ENCODE data around the gene SCIN. TPM values are rescaled to one million over a fixed set of nuclear protein-coding genes. Genes with fewer than 3 reads are reported as not detected.
"Not testable (repeated sequence)": the region's sequence is repeated elsewhere in the genome, so short reads cannot be mapped to it uniquely, and the experiment has no call there.

Gene SCIN
- polyA plus RNA-seq, 1 donor from 2014 or later, result 0.53 TPM

- H3K4me2 ChIP-seq (ENCODE audit: low read length); H3K79me2 ChIP-seq (replicated peaks; ENCODE audit: insufficient read depth, low read length); H3K4me3 ChIP-seq (ENCODE audit: low read length); H2AFZ ChIP-seq (ENCODE audit: low read depth, low read length); H3K36me3 ChIP-seq (ENCODE audit: insufficient read depth, low read length); H3K27me3 ChIP-seq (ENCODE audit: insufficient read depth, low read depth, low read length); H3F3A ChIP-seq (ENCODE audit: insufficient read depth, low read length, poor library complexity, severe bottlenecking); H3K9me3 ChIP-seq (ENCODE audit: low read length); H3K9ac ChIP-seq (ENCODE audit: low read length); H3K9me2 ChIP-seq (ENCODE audit: insufficient read depth, low read length); H4K20me1 ChIP-seq (ENCODE audit: insufficient read depth): not testable (repeated sequence)
- TF ChIP-seq REST (IDR thresholded peaks at IDR 0.05; ENCODE audit: borderline replicate concordance), result peak; percentile 26
- TF ChIP-seq POLR2AphosphoS5 (IDR thresholded peaks at IDR 0.05), result peak; percentile 83
- peak; percentile 98 for TF ChIP-seq EP300 (conservative IDR thresholded peaks at IDR 0.05; ENCODE audit: poor library complexity, severe bottlenecking)
- peak overlapping the region; percentile 22 for H3K27ac ChIP-seq (ENCODE audit: low read length)
Measured at GRCh38 chr7:12526693-12527092, 43.8 kb upstream of the SCIN start.

GRCh38 chr7:12527670-12528069 lies 42.9 kb upstream of the SCIN start:
- not testable (repeated sequence) for H3K9me2 ChIP-seq (ENCODE audit: insufficient read depth, low read length); H3K36me3 ChIP-seq (ENCODE audit: insufficient read depth, low read length); H3F3A ChIP-seq (ENCODE audit: insufficient read depth, low read length, poor library complexity, severe bottlenecking); H3K9me3 ChIP-seq (ENCODE audit: low read length); H2AFZ ChIP-seq (ENCODE audit: low read depth, low read length); H3K4me2 ChIP-seq (ENCODE audit: low read length); H3K4me3 ChIP-seq (ENCODE audit: low read length); H4K20me1 ChIP-seq (ENCODE audit: insufficient read depth); H3K79me2 ChIP-seq (replicated peaks; ENCODE audit: insufficient read depth, low read length); H3K9ac ChIP-seq (ENCODE audit: low read length); H3K27me3 ChIP-seq (ENCODE audit: insufficient read depth, low read depth, low read length); H3K27ac ChIP-seq (ENCODE audit: low read length)
- TF ChIP-seq EP300 (conservative IDR thresholded peaks at IDR 0.05; ENCODE audit: poor library complexity, severe bottlenecking) (peak; percentile 97), POLR2AphosphoS5 (IDR thresholded peaks at IDR 0.05) (peak; percentile 39)

DNA sequence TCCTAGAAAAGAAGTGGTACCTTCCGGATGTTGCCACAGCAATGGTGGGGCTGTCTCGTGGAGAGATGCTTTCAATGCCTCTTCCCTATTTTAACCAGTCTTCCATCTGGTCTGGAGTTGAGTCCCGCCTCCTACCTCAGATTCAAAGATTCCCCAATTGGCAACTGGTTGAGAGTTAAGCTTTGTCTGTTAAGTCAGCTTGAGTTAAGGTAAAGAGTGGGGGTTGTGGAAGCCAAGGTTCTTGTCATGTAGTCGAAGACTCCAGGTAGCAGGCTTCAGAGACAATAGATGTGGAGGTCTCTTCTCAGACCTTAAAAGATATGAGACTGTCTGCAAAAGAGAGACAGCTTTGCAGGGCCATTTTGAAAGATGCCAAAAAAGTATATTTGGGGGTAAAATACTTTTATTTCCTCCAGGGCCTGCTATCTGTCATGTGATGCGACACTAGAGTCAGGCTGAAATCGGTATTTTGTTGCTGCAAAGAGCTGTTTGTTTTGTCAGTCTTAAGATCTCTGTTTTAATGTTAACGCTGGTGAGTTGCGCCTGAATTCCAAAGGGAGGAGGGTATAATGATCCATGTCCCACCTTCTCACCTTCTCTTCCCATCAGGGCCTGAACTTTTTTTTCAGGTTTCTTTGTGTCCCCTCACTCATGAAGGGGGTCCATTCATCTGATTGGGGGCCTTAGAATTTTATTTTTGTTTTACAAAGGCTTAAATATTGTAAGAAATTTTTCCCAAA lies 40.4 kb upstream of the SCIN start:
- Histone ChIP-seq H3K9ac (ENCODE audit: low read length) (no peak overlapping the region), H4K20me1 (ENCODE audit: insufficient read depth) (no peaks in the 10 kb centered on the region), H3K9me2 (ENCODE audit: insufficient read depth, low read length) (no peaks in the 10 kb centered on the region), H3F3A (ENCODE audit: insufficient read depth, low read length, poor library complexity, severe bottlenecking) (peaks cover 5% of the 10 kb centered on the region), H3K27me3 (ENCODE audit: insufficient read depth, low read depth, low read length) (no peaks in the 10 kb centered on the region), H3K27ac (ENCODE audit: low read length) (no peak overlapping the region), H3K36me3 (ENCODE audit: insufficient read depth, low read length) (no peaks in the 10 kb centered on the region), H3K4me3 (ENCODE audit: low read length) (no peak overlapping the region), H3K79me2 (replicated peaks; ENCODE audit: insufficient read depth, low read length) (no peaks in the 10 kb centered on the region), H3K4me2 (ENCODE audit: low read length) (no peak overlapping the region), H3K9me3 (ENCODE audit: low read length) (no peaks in the 10 kb centered on the region), H2AFZ (ENCODE audit: low read depth, low read length) (no peak overlapping the region)
- TF ChIP-seq TAF1 (IDR thresholded peaks at IDR 0.05; ENCODE audit: low read depth) (no peak), POLR2AphosphoS5 (IDR thresholded peaks at IDR 0.05) (no peak), EP300 (conservative IDR thresholded peaks at IDR 0.05; ENCODE audit: poor library complexity, severe bottlenecking) (no peak), MXI1 (conservative IDR thresholded peaks at IDR 0.05; ENCODE audit: poor library complexity, severe bottlenecking) (no peak), RAD21 (conservative IDR thresholded peaks at IDR 0.05) (no peak), SMC3 (conservative IDR thresholded peaks at IDR 0.05; ENCODE audit: poor library complexity) (no peak), CTCF (IDR thresholded peaks at IDR 0.05; ENCODE audit: poor library complexity, severe bottlenecking) (no peak), REST (IDR thresholded peaks at IDR 0.05; ENCODE audit: borderline replicate concordance) (no peak), EZH2 (IDR thresholded peaks at IDR 0.05; ENCODE audit: borderline replicate concordance, insufficient read depth, low read length, poor library complexity, severe bottlenecking) (no peak)

Measured in neural cell (in vitro differentiated cells).